WERI-Rb-1 (cell line): Measurements from ENCODE around the gene ARRB2.

Experiments used
- DNase-seq: peaks from one replicate; pipeline ENCODE4 v3.0.0-alpha.2; 2020
- H3K27ac ChIP-seq: fragments of 250-450 bp; sonication (Bioruptor Pico); 2 replicates; pipeline ENCODE4 v1.5.1; 2020; ENCODE audit warnings: mild to moderate bottlenecking, moderate library complexity
- H3K27me3 ChIP-seq: fragments of 250-450 bp; sonication (Bioruptor Pico); 2 replicates; pipeline ENCODE4 v1.5.1; 2021; ENCODE audit warnings: mild to moderate bottlenecking, low read depth, moderate library complexity; ENCODE audit not compliant: insufficient read depth, severe bottlenecking
- H3K36me3 ChIP-seq: fragments of 250-450 bp; sonication (Bioruptor Pico); 2 replicates; pipeline ENCODE4 v1.5.1; 2020; ENCODE audit warnings: mild to moderate bottlenecking, moderate library complexity
- H3K4me3 ChIP-seq: 2 replicates; pipeline ENCODE4 v1.5.1; 2011; ENCODE audit warnings: low read depth, mild to moderate bottlenecking, control low read depth, low read length
- H3K9me3 ChIP-seq: fragments of 250-450 bp; sonication (Bioruptor Pico); 2 replicates; pipeline ENCODE4 v1.5.1; 2021; ENCODE audit warnings: mild to moderate bottlenecking, moderate library complexity; ENCODE audit not compliant: severe bottlenecking
- TF ChIP-seq, protein P1 (sequence below): IDR thresholded peaks from 2 replicates; pipeline ENCODE4 v1.5.1; 2011; ENCODE audit warnings: low read depth, mild to moderate bottlenecking, control low read depth, inconsistent platforms, low read length

The ARRB2 gene

DNA sequence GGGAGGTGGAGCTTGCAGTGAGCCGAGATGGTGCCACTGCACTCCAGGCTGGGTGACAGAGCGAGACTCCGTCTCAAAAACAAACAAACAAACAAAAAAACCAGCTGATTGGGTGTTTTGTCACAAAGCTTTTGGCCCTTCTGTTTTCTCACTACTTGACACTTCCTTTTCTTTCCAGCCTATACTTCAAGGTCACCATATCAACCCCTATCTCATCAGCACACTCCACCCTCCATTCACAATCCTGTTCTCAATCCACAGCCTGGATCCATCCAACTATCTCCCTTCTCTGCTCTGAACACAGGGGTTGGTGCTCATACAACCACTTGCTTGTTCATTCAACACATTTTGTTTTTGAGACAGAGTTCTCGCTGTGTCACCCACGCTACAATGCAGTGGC lies 14.2 kb downstream of the ARRB2 start:
- TF ChIP-seq, protein P1, sequence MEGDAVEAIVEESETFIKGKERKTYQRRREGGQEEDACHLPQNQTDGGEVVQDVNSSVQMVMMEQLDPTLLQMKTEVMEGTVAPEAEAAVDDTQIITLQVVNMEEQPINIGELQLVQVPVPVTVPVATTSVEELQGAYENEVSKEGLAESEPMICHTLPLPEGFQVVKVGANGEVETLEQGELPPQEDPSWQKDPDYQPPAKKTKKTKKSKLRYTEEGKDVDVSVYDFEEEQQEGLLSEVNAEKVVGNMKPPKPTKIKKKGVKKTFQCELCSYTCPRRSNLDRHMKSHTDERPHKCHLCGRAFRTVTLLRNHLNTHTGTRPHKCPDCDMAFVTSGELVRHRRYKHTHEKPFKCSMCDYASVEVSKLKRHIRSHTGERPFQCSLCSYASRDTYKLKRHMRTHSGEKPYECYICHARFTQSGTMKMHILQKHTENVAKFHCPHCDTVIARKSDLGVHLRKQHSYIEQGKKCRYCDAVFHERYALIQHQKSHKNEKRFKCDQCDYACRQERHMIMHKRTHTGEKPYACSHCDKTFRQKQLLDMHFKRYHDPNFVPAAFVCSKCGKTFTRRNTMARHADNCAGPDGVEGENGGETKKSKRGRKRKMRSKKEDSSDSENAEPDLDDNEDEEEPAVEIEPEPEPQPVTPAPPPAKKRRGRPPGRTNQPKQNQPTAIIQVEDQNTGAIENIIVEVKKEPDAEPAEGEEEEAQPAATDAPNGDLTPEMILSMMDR, result no peak
- H3K9me3 ChIP-seq, result no peaks in the 10 kb centered on the region
- no peaks in the 10 kb centered on the region for H3K27me3 ChIP-seq

GRCh38 chr17:4725646-4726310 lies 15.3 kb downstream of the ARRB2 start:
- Histone ChIP-seq H3K9me3 (no peaks in the 10 kb centered on the region), H3K4me3 (no peak overlapping the region), H3K27ac (no peak overlapping the region), H3K36me3 (peaks cover 7% of the 10 kb centered on the region), H3K27me3 (no peaks in the 10 kb centered on the region)
- no peak for DNase-seq
- TF ChIP-seq, protein P1, result no peak

More for the DNA sequence above, 14.2 kb downstream of the ARRB2 start:
- Histone ChIP-seq H3K36me3 (peaks cover 16% of the 10 kb centered on the region), H3K27ac (no peak overlapping the region), H3K4me3 (no peak overlapping the region)
- DNase-seq, result no peak

DNA sequence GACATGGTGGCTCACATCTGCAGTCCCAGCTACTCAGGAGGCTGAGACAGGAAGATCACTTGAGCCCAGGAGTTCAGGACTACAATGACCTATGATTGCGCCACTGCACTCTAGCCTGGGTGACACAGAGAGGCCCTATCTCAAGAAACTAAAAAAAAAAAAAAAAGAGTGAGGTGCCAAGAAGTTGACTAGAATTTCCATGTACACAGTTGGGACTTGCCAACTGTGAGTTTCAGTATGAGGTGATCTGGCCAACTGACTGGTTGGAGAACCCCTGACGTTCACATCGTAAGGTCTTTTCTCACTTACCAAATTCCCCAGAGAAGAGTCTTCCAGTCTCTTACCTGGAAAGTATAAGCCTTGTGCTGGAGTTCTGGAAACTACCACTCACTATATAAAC lies 17.7 kb downstream of the ARRB2 start:
- DNase-seq, result no peak
- Histone ChIP-seq H3K9me3 (no peaks in the 10 kb centered on the region), H3K36me3 (no peaks in the 10 kb centered on the region), H3K27me3 (no peaks in the 10 kb centered on the region), H3K4me3 (no peak overlapping the region), H3K27ac (no peak overlapping the region)
- TF ChIP-seq, protein P1, result no peak

DNA sequence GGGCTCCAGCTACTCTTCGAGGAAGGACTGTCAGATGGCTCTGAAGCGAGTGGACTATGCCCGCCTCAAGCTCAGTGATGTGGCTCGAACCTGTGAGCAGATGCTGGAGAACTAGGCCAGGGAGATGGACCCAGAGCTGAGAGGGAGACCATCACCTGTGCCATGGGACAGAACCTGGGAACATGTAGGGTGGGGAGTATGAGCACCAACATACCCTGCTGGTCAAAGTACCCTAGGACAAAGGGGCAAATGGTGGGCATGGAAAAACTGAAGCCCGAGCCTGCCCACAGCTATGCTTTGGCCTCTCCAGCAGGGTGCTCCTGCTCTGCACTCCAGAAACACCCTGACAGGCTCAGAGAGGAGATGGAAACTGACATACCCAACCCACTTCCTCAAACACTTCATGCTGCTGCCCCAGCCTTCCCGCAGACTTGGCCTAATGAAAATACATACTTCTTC lies 22.7 kb downstream of the ARRB2 start:
- no peak for DNase-seq
- Histone ChIP-seq H3K27me3 (no peaks in the 10 kb centered on the region), H3K9me3 (no peaks in the 10 kb centered on the region), H3K27ac (no peak overlapping the region), H3K36me3 (0 out of 2 replicates have a peak, but pooled peaks cover 3% of the 10 kb centered on the region), H3K4me3 (no peak overlapping the region)
- TF ChIP-seq, protein P1, result peak; percentile 45; the same call in 1 of the 2 replicates

- no peak for DNase-seq
- Histone ChIP-seq H3K36me3 (0 out of 2 replicates have a peak, but pooled peaks cover 3% of the 10 kb centered on the region), H3K9me3 (no peaks in the 10 kb centered on the region), H3K27ac (no peak overlapping the region), H3K4me3 (no peak overlapping the region), H3K27me3 (peaks cover 11% of the 10 kb centered on the region)
- TF ChIP-seq, protein P1, result no peak
These were observed 24.5 kb downstream of the ARRB2 start for GRCh38 chr17:4734857-4735475.
